BLaER1 treated with 17β-estradiol and CSF1 and Interleukin-3, amounts not matched to agents 10 nM and 100 nM (cell line): Measurements from ENCODE around the gene SPINT1.

Experiments used
- H3K27ac ChIP-seq, 11 experiments: shearing (Covaris generic); formaldehyde crosslinking; 2 replicates each; pipeline ENCODE4 v1.8.1; 2022
- H3K27me3 ChIP-seq, 11 experiments: shearing (Covaris generic); formaldehyde crosslinking; 2 replicates each; pipeline ENCODE4 v1.8.1; 2022
- H3K36me3 ChIP-seq, 11 experiments: shearing (Covaris generic); formaldehyde crosslinking; 2 replicates each; pipeline ENCODE4 v1.8.1; 2022
- H3K4me1 ChIP-seq, 10 experiments: shearing (Covaris generic); formaldehyde crosslinking; 2 replicates each; pipeline ENCODE4 v1.8.1; 2022
- H3K4me2 ChIP-seq, 11 experiments: shearing (Covaris generic); formaldehyde crosslinking; 2 replicates each; pipeline ENCODE4 v1.8.1; 2022
- H3K4me3 ChIP-seq, 10 experiments: shearing (Covaris generic); formaldehyde crosslinking; 2 replicates each; pipeline ENCODE4 v1.8.1; 2022
- H3K9ac ChIP-seq, 11 experiments: shearing (Covaris generic); formaldehyde crosslinking; 2 replicates each; pipeline ENCODE4 v1.8.1; 2022
- H3K9me3 ChIP-seq, 11 experiments: shearing (Covaris generic); formaldehyde crosslinking; replicated peaks in 1 of 11; 2 replicates each; pipeline ENCODE4 v1.8.1; 2022
- H4K20me1 ChIP-seq, 11 experiments: shearing (Covaris generic); formaldehyde crosslinking; 2 replicates each; pipeline ENCODE4 v1.8.1; 2022
- Cebpa-rat ChIP-seq, 11 experiments: shearing (Covaris generic); IDR thresholded peaks; 2 replicates each; pipeline ENCODE4 v1.8.1; 2022

SPINT1 gene

DNA sequence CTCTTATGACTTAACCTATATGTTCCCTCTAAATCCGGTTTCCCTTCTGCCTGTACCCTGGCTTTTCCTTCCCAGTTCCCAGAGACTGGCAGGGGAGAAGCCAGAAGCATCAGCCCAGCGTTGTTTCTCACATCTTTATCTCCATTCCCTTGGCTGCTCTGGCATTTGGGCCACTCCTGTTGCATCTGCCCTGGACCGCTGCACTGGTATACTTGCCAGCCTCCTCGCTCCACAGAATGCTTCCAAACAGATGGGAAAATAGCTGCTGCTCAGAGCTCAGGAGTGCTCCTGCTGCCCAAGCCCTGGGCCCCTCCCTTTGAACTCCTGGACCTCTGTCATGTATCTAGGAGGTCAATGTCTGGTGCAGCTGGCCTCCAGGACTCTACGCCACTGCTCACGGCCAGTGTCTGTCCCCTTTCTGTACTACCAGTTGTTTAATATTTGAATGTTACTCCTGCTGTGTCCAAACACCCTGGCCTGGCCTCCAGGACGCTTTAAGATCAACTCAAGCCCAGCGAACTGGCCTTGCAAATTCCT is 6.8 kb downstream of the SPINT1 start:
- Histone ChIP-seq H3K27me3 (no peaks in the 10 kb centered on the region), H3K4me1 (peaks cover 26 to 33% (median 28%) of the 10 kb centered on the region in 10 experiments), H3K9me3 (no peaks in the 10 kb centered on the region), H3K36me3 (peaks cover 52 to 69% (median 63%) of the 10 kb centered on the region in 11 experiments), H3K9ac (no peak overlapping the region), H3K27ac (no peak overlapping the region), H4K20me1 (peaks cover 0 to 37% (median 17%) of the 10 kb centered on the region in 11 experiments; a peak in 13 of 22 replicates), H3K4me2 (no peak overlapping the region), H3K4me3 (no peak overlapping the region)
- no peak for TF ChIP-seq Cebpa-rat (IDR thresholded peaks at IDR 0.05)

DNA sequence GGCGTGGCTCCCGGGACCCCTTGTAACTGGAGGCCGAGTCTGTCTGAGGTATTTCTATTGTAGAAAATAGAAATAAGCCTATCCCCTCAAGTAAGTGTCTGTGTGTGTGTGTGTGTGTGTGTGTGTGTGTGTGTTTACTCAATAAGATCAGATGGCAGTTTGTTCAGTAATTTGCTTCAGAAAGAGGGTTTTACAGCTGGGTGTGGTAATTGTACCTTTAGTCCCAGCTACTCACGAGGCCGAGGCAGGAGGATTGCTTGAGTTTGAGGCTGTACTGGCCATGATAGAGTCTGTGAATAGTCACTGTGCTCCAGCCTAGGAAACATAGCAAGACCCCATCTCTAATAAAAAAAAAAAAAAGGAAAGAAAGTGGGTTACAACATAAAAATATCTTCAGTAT is 8.7 kb downstream of the SPINT1 start:
- Histone ChIP-seq H3K4me3 (no peak overlapping the region), H4K20me1 (peaks cover 0 to 50% (median 13%) of the 10 kb centered on the region in 11 experiments; a peak in 13 of 22 replicates), H3K9ac (peak overlapping the region in 2 of 11 experiments; percentile 9 to 13; a peak in 2 of 22 replicates), H3K4me2 (no peak overlapping the region), H3K36me3 (peaks cover 66 to 85% (median 81%) of the 10 kb centered on the region in 11 experiments), H3K4me1 (peaks cover 7 to 31% (median 11%) of the 10 kb centered on the region in 10 experiments), H3K9me3 (no peaks in the 10 kb centered on the region), H3K27me3 (no peaks in the 10 kb centered on the region), H3K27ac (no peak overlapping the region)
- TF ChIP-seq Cebpa-rat (IDR thresholded peaks at IDR 0.05): no peak

DNA sequence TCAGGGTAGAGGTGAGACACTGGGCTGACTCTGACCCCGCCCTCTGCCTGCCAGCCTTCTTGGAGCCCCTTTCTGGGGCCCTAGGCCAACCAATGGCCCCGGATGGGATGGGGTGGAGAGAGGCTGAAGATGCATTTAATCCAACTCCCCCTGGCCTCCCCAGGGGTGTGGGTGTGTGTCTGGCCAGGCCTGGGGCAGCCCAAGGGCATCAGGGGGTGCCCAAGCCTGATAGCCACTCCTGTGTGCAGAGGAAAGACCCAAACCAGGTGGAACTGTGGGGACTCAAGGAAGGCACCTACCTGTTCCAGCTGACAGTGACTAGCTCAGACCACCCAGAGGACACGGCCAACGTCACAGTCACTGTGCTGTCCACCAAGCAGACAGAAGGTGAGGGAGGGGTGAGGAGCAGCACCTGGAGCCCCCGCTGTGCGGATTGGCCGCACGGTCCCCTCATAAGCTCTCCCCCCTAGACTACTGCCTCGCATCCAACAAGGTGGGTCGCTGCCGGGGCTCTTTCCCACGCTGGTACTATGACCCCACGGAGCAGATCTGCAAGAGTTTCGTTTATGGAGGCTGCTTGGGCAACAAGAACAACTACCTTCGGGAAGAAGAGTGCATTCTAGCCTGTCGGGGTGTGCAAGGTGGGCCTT is 9.5 kb downstream of the SPINT1 start:
- Histone ChIP-seq H3K4me3 (no peak overlapping the region), H4K20me1 (peaks cover 0 to 43% (median 6%) of the 10 kb centered on the region in 11 experiments; a peak in 9 of 22 replicates), H3K9ac (peak overlapping the region in 2 of 11 experiments; percentile 5 to 9; a peak in 5 of 22 replicates), H3K36me3 (peaks cover 66 to 88% (median 81%) of the 10 kb centered on the region in 11 experiments), H3K4me1 (peaks cover 0 to 29% (median 2%) of the 10 kb centered on the region in 10 experiments; a peak in 11 of 20 replicates), H3K9me3 (no peaks in the 10 kb centered on the region), H3K4me2 (no peak overlapping the region), H3K27me3 (no peaks in the 10 kb centered on the region), H3K27ac (no peak overlapping the region)
- TF ChIP-seq Cebpa-rat (IDR thresholded peaks at IDR 0.05): no peak

GRCh38 chr15:40854161-40854560 is 10.3 kb downstream of the SPINT1 start:
- no peak for TF ChIP-seq Cebpa-rat (IDR thresholded peaks at IDR 0.05)
- peaks cover 66 to 91% (median 84%) of the 10 kb centered on the region in 11 experiments for H3K36me3 ChIP-seq

GRCh38 chr15:40855706-40856234 is 11.9 kb downstream of the SPINT1 start:
- Histone ChIP-seq H3K27me3 (no peaks in the 10 kb centered on the region), H3K4me1 (peaks cover 0 to 43% (median 17%) of the 10 kb centered on the region in 10 experiments; a peak in 12 of 20 replicates)

More at GRCh38 chr15:40854161-40854560, 10.3 kb downstream of the SPINT1 start:
- no peak overlapping the region for H3K4me2 ChIP-seq
- H3K4me3 ChIP-seq: no peak overlapping the region
- no peaks in the 10 kb centered on the region for H3K9me3 ChIP-seq
- H3K9ac ChIP-seq: no peak overlapping the region
- H3K27ac ChIP-seq: no peak overlapping the region
- H4K20me1 ChIP-seq: peaks cover 0 to 43% (median 6%) of the 10 kb centered on the region in 11 experiments; a peak in 9 of 22 replicates
- H3K27me3 ChIP-seq: no peaks in the 10 kb centered on the region
- peaks cover 0 to 27% (median 5%) of the 10 kb centered on the region in 10 experiments; a peak in 10 of 20 replicates for H3K4me1 ChIP-seq

GRCh38 chr15:40856746-40857145 is 12.9 kb downstream of the SPINT1 start:
- H3K9me3 ChIP-seq: no peaks in the 10 kb centered on the region
- H3K27me3 ChIP-seq: no peaks in the 10 kb centered on the region
- peaks cover 0 to 53% (median 24%) of the 10 kb centered on the region in 10 experiments; a peak in 12 of 20 replicates for H3K4me1 ChIP-seq
- H3K36me3 ChIP-seq: peaks cover 52 to 65% (median 59%) of the 10 kb centered on the region in 11 experiments
- no peak overlapping the region for H3K4me3 ChIP-seq
- peak overlapping the region in 6 of 11 experiments; percentile 2 to 49 (median 24); a peak in 7 of 22 replicates for H3K27ac ChIP-seq
- H3K9ac ChIP-seq: peak overlapping the region in 6 of 11 experiments; percentile 26 to 57 (median 35); a peak in 5 of 22 replicates
- no peak for TF ChIP-seq Cebpa-rat (IDR thresholded peaks at IDR 0.05)
- peaks cover 0 to 31% (median 0%) of the 10 kb centered on the region in 11 experiments; a peak in 7 of 22 replicates for H4K20me1 ChIP-seq
- H3K4me2 ChIP-seq: peak overlapping the region in 4 of 11 experiments; percentile 30 to 78 (median 54); a peak in 6 of 22 replicates

More at GRCh38 chr15:40855706-40856234, 11.9 kb downstream of the SPINT1 start:
- no peak overlapping the region for H3K4me2 ChIP-seq
- no peak for TF ChIP-seq Cebpa-rat (IDR thresholded peaks at IDR 0.05)
- no peak overlapping the region for H3K9ac ChIP-seq
- H3K4me3 ChIP-seq: no peak overlapping the region
- peaks cover 0 to 38% (median under 1%) of the 10 kb centered on the region in 11 experiments; a peak in 8 of 22 replicates for H4K20me1 ChIP-seq
- peak overlapping the region in 1 of 11 experiments; percentile 1; a peak in 1 of 22 replicates for H3K27ac ChIP-seq
- H3K36me3 ChIP-seq: peaks cover 55 to 75% (median 68%) of the 10 kb centered on the region in 11 experiments
- H3K9me3 ChIP-seq: no peaks in the 10 kb centered on the region

- Histone ChIP-seq H3K27ac (peak overlapping the region in 6 of 11 experiments; percentile 2 to 49 (median 23); a peak in 8 of 22 replicates), H3K4me2 (peak overlapping the region in 4 of 11 experiments; percentile 30 to 78 (median 54); a peak in 6 of 22 replicates), H3K9ac (peak overlapping the region in 4 of 11 experiments; percentile 23 to 57 (median 41); a peak in 3 of 22 replicates), H3K9me3 (no peaks in the 10 kb centered on the region), H3K27me3 (no peaks in the 10 kb centered on the region), H3K4me1 (peaks cover 0 to 58% (median 29%) of the 10 kb centered on the region in 10 experiments; a peak in 12 of 20 replicates), H3K36me3 (peaks cover 42 to 56% (median 49%) of the 10 kb centered on the region in 11 experiments), H3K4me3 (no peak overlapping the region), H4K20me1 (peaks cover 0 to 23% (median 0%) of the 10 kb centered on the region in 11 experiments; a peak in 5 of 22 replicates)
- no peak for TF ChIP-seq Cebpa-rat (IDR thresholded peaks at IDR 0.05)
Observed at GRCh38 chr15:40857601-40858341, 13.9 kb downstream of the SPINT1 start.

DNA sequence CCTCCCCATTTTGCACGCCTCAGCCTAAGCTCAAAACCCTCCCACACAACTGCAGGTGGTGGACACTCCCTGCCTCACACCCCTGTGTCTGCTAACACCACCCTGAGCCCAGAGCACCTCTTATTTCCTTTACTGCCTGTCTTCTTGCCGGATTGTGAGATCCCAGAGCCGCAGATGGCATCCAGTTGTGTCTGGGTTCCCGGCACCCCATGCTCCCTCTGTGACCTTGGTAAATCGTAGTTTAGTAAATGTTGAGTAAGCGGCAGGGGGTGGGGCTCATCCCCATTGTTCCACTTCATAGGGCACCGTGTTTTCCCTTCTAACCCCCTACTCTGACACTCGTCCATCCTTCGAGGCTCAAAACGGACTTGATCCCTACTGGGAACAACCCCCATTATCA is 14.9 kb downstream of the SPINT1 start:
- H3K9ac ChIP-seq: 0 out of 22 replicates have a peak overlapping the region, but pooled peaks of 1 of the 11 experiments have one; percentile 9
- H3K27me3 ChIP-seq: no peaks in the 10 kb centered on the region
- no peak for TF ChIP-seq Cebpa-rat (IDR thresholded peaks at IDR 0.05)
- H4K20me1 ChIP-seq: peaks cover 0 to 16% (median 0%) of the 10 kb centered on the region in 11 experiments; a peak in 2 of 22 replicates
- H3K4me3 ChIP-seq: no peak overlapping the region
- H3K36me3 ChIP-seq: peaks cover 33 to 47% (median 40%) of the 10 kb centered on the region in 11 experiments
- H3K9me3 ChIP-seq: no peaks in the 10 kb centered on the region
- H3K27ac ChIP-seq: no peak overlapping the region
- 0 out of 22 replicates have a peak overlapping the region, but pooled peaks of 2 of the 11 experiments have one; percentile 14 to 60 for H3K4me2 ChIP-seq
- peaks cover 0 to 58% (median 29%) of the 10 kb centered on the region in 10 experiments; a peak in 12 of 20 replicates for H3K4me1 ChIP-seq
